K562 (cell line): ENCODE data around the gene THSD8. TPM values are rescaled to one million over a fixed set of nuclear protein-coding genes. Genes with fewer than 3 reads are reported as not detected.

Experiments
- CBX3 ChIP-seq, 2 experiments: IDR thresholded peaks; 1 replicate in 1 of 2; 2 replicates in 1 of 2; pipeline ENCODE4 v1.6.1; 2012; ENCODE audit warnings: inconsistent platforms in 2 of 2, low read length in 2 of 2, borderline replicate concordance in 1 of 2, control low read depth in 1 of 2
- CBX5 ChIP-seq: IDR thresholded peaks from 2 replicates; pipeline ENCODE4 v1.6.1; 2014; ENCODE audit warnings: low read depth, borderline replicate concordance
- CHD4 ChIP-seq: fragments of 200-600 bp; sonication (generic); IDR thresholded peaks from 3 replicates; pipeline ENCODE4 v1.6.1; 2012; ENCODE audit warnings: low read depth, mild to moderate bottlenecking, mixed read lengths, low read length, inconsistent platforms; ENCODE audit not compliant: insufficient read depth, insufficient replicate concordance, poor library complexity, severe bottlenecking
- KDM4B ChIP-seq, 2 experiments: fragments of 450-650 bp in 1 of 2; sonication (generic) in 1 of 2; IDR thresholded peaks; 2 replicates each; pipeline ENCODE4 v1.6.1; 2016 to 2017; ENCODE audit warnings: borderline replicate concordance in 2 of 2, antibody characterized with exemption in 1 of 2, low read depth in 1 of 2, mild to moderate bottlenecking in 1 of 2
- MEIS2 ChIP-seq: fragments of 450-650 bp; IDR thresholded peaks from 2 replicates; pipeline ENCODE4 v1.6.1; 2014; ENCODE audit warnings: mild to moderate bottlenecking; ENCODE audit not compliant: partially characterized antibody
- MYBL2 ChIP-seq, 2 experiments: fragments of 450-650 bp in 1 of 2; sonication (generic) in 1 of 2; formaldehyde crosslinking in 1 of 2; IDR thresholded peaks; 2 replicates each; pipeline versions ENCODE4 v1.6.1 to v1.8.1; 2017 to 2022; ENCODE audit warnings: borderline replicate concordance in 1 of 2, inconsistent platforms in 1 of 2, low read depth in 1 of 2, mild to moderate bottlenecking in 1 of 2, missing genetic modification reagents in 1 of 2, moderate library complexity in 1 of 2
- MYNN ChIP-seq, 2 experiments: sonication (generic); formaldehyde crosslinking in 1 of 2; IDR thresholded peaks; 2 replicates each; pipeline versions ENCODE4 v1.5.0 to v1.6.1; 2016 to 2020; ENCODE audit warnings: antibody characterized with exemption in 1 of 2, missing genetic modification reagents in 1 of 2
- NEUROD1 ChIP-seq: fragments of 150-350 bp; IDR thresholded peaks from 2 replicates; pipeline ENCODE4 v1.6.1; 2014; ENCODE audit warnings: borderline replicate concordance, low read length, low read depth; ENCODE audit not compliant: partially characterized antibody
- RBM39 ChIP-seq: fragments of 200-400 bp; formaldehyde crosslinking; optimal IDR thresholded peaks from 2 replicates; pipeline ENCODE3; 2018; ENCODE audit warnings: low read depth, low read length
- RUNX1 ChIP-seq: sonication (generic); IDR thresholded peaks from 2 replicates; pipeline ENCODE4 v1.6.1; 2016; ENCODE audit warnings: antibody characterized with exemption, low read depth
- SIN3A ChIP-seq, 2 experiments: fragments of 150-350 bp in 1 of 2; IDR thresholded peaks; 2 replicates each; pipeline ENCODE4 v1.6.1; 2011 to 2016; ENCODE audit warnings: borderline replicate concordance in 2 of 2, low read depth in 2 of 2, low read length in 2 of 2, mild to moderate bottlenecking in 2 of 2, moderate library complexity in 2 of 2; ENCODE audit not compliant: control insufficient read depth in 1 of 2
- SMARCC2 ChIP-seq: fragments of 450-650 bp; IDR thresholded peaks from 2 replicates; pipeline ENCODE4 v1.6.1; 2017; ENCODE audit warnings: antibody characterized with exemption, moderate library complexity, mild to moderate bottlenecking, low read depth
- TGIF2 ChIP-seq: sonication (generic); formaldehyde crosslinking; IDR thresholded peaks from 2 replicates; pipeline ENCODE4 v1.8.1; 2022; ENCODE audit warnings: mild to moderate bottlenecking, missing genetic modification reagents, moderate library complexity
- XRCC5 ChIP-seq: fragments of 200-400 bp; formaldehyde crosslinking; IDR thresholded peaks from 2 replicates; pipeline ENCODE4 v1.6.1; 2017; ENCODE audit warnings: low read depth, mild to moderate bottlenecking, low read length
- ZBED1 ChIP-seq: IDR thresholded peaks from 2 replicates; pipeline ENCODE4 v1.6.1; 2014
- ZFPM2 ChIP-seq: fragments of 250-450 bp; sonication (Bioruptor Pico); IDR thresholded peaks from 2 replicates; pipeline ENCODE4 v1.5.1; 2022; ENCODE audit warnings: mild to moderate bottlenecking
- ZNF174 ChIP-seq: fragments of 250-450 bp; sonication (Bioruptor Pico); IDR thresholded peaks from 2 replicates; pipeline ENCODE4 v1.4.0; 2020; ENCODE audit warnings: mild to moderate bottlenecking
- ZNF212 ChIP-seq: fragments of 450-650 bp; formaldehyde crosslinking; IDR thresholded peaks from 2 replicates; pipeline ENCODE4 v1.4.0; 2020; ENCODE audit warnings: mild to moderate bottlenecking
- ZNF311 ChIP-seq: fragments of 250-450 bp; sonication (Bioruptor Pico); IDR thresholded peaks from 2 replicates; pipeline ENCODE4 v1.4.0; 2020; ENCODE audit warnings: mild to moderate bottlenecking, moderate library complexity
- ZNF354B ChIP-seq: fragments of 250-450 bp; sonication (Bioruptor Pico); IDR thresholded peaks from 2 replicates; pipeline ENCODE4 v1.4.0; 2020
- ZNF445 ChIP-seq: fragments of 250-450 bp; sonication (Bioruptor Pico); IDR thresholded peaks from 2 replicates; pipeline ENCODE4 v1.4.0; 2020; ENCODE audit warnings: low read depth, mild to moderate bottlenecking, moderate library complexity
- polyA plus RNA-seq, 8 experiments: library from polyadenylated mRNA; depleted of rRNA in 4 of 8; stranded (reverse) in 5 of 8; unstranded in 3 of 8; fragments of >200 nt; fragmentation: Nextera tagmentation in 2 of 8; fragmentation: Illumina TruSeq in 1 of 8; extraction: Ambion mirVana in 2 of 8; extraction: Trizol in 1 of 8; gene quantifications; 2 replicates each; pipeline versions ENCODE4 v1.2.1 to v1.2.3, GENCODE V29; 2011 to 2014; ENCODE audit warnings: inconsistent platforms in 1 of 8, missing spikeins in 1 of 8
- total RNA-seq, 7 experiments: library from RNA; depleted of rRNA in 6 of 7; stranded (reverse); fragments of >200 nt in 6 of 7; fragmentation: Illumina TruSeq in 2 of 7; extraction: Trizol in 2 of 7; gene quantifications; 2 replicates each; pipeline versions ENCODE4 v1.2.1 to v1.2.3, GENCODE V29; 2011 to 2021; ENCODE audit warnings: low replicate concordance in 1 of 7
- TF ChIP-seq, protein P1 (sequence below), 2 experiments: IDR thresholded peaks; 2 replicates each; pipeline ENCODE4 v1.6.1; 2011; ENCODE audit warnings: borderline replicate concordance in 1 of 2, control low read depth in 1 of 2, low read depth in 1 of 2, low read length in 1 of 2, mild to moderate bottlenecking in 1 of 2, mixed read lengths in 1 of 2, moderate library complexity in 1 of 2; ENCODE audit not compliant: insufficient read depth in 1 of 2, insufficient read length in 1 of 2, poor library complexity in 1 of 2, severe bottlenecking in 1 of 2; ENCODE audit errors: extremely low read depth in 1 of 2
- TF ChIP-seq, protein P2 (sequence below): sonication (generic); formaldehyde crosslinking; IDR thresholded peaks from 2 replicates; pipeline ENCODE4 v1.8.0; 2022; ENCODE audit warnings: mild to moderate bottlenecking, missing genetic modification reagents

The THSD8 gene
- total and polyA plus RNA-seq, 9 of the 15 experiments (the other 6 are each of a cell fraction or from before 2014, with no cell fraction given), result 8.4 to 42.4 (median 19.9) TPM; not detected in 2

DNA sequence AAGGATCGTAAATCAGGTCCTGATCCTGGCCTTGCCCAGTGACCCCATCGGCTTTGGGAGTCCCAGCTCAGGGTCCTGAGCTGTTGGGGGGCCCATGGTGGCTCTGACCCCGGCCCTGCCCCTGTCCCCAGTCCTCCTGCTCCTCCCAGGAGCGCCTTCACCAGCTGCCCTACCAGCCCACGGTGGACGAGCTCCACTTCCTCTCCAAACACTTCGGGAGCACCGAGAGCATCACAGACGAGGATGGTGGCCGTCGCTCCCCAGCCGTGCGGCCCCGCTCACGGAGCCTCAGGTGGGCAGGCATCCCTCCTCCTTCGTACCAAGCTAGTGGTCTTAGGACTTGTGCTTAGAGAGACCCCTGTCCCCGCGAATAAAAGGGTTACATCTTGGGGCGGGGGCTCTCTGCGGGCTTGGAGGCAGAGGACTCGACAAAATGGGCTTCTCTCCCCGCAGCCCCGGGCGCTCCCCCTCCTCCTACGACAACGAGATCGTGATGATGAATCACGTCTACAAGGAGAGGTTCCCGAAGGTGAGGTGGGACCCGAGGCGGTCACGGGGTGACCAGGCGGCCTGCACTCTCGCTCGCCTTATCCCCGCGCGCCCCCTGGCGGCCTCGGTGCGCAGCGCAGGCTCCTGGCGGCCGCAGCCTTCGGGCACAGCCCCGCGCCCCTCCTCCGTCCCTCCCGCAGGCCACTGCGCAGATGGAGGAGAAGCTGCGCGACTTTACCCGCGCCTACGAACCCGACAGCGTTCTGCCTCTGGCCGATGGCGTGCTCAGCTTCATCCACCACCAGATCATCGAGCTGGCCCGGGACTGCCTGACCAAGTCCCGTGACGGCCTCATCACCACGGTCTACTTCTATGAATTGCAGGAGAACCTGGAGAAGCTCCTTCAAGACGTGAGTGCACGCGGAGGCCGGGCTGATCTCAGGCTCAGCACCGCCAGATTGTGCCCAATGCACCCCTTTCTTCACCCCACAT, 45.6 kb downstream of the THSD8 start (continued):
- TF ChIP-seq KDM4B (IDR thresholded peaks at IDR 0.05; ENCODE audit: borderline replicate concordance in 2 of 2, low read depth in 1 of 2), result 0 out of 4 replicates have a peak, but pooled peaks of 1 of the 2 experiments have one; percentile 19
- no peak for TF ChIP-seq ZNF445 (CRISPR knock-in tag)
- TF ChIP-seq NEUROD1, result no peak
- no peak for TF ChIP-seq ZNF174 (CRISPR knock-in tag)
- no peak for TF ChIP-seq TGIF2
- TF ChIP-seq, protein P1, sequence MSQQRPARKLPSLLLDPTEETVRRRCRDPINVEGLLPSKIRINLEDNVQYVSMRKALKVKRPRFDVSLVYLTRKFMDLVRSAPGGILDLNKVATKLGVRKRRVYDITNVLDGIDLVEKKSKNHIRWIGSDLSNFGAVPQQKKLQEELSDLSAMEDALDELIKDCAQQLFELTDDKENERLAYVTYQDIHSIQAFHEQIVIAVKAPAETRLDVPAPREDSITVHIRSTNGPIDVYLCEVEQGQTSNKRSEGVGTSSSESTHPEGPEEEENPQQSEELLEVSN (IDR thresholded peaks at IDR 0.05; ENCODE audit: borderline replicate concordance in 1 of 2, extremely low read depth in 1 of 2, insufficient read depth in 1 of 2, insufficient read length in 1 of 2, low read depth in 1 of 2, low read length in 1 of 2, poor library complexity in 1 of 2, severe bottlenecking in 1 of 2), result peak; percentile 19 to 64
- TF ChIP-seq ZNF212, result no peak
- no peak for TF ChIP-seq SMARCC2
- TF ChIP-seq, protein P2, sequence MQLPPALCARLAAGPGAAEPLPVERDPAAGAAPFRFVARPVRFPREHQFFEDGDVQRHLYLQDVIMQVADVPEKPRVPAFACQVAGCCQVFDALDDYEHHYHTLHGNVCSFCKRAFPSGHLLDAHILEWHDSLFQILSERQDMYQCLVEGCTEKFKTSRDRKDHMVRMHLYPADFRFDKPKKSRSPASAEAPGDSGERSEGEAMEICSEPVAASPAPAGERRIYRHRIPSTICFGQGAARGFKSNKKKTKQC, result peak; percentile 68; the same call in 1 of the 2 replicates
- TF ChIP-seq CBX3 (IDR thresholded peaks at IDR 0.05; ENCODE audit: borderline replicate concordance in 1 of 2, low read length in 2 of 2), result peak in 1 of 2 experiments; percentile 36; a peak in 1 of 3 replicates
- TF ChIP-seq ZNF311 (CRISPR knock-in tag), result no peak
- 0 out of 2 replicates have a peak, but pooled peaks have one; percentile 31 for TF ChIP-seq MYNN (IDR thresholded peaks at IDR 0.05)
- no peak for TF ChIP-seq MYNN (CRISPR knock-in tag; IDR thresholded peaks at IDR 0.05)
- peak; percentile 91; the same call in 1 of the 2 replicates for TF ChIP-seq XRCC5
- no peak for TF ChIP-seq CHD4
- no peak for TF ChIP-seq ZNF354B (CRISPR knock-in tag)
- TF ChIP-seq ZFPM2 (CRISPR knock-in tag), result no peak
- peak; percentile 70; the same call in 1 of the 2 replicates for TF ChIP-seq CBX5
- no peak for TF ChIP-seq MYBL2 (IDR thresholded peaks at IDR 0.05; ENCODE audit: low read depth)
- TF ChIP-seq MYBL2 (CRISPR knock-in tag; IDR thresholded peaks at IDR 0.05; ENCODE audit: borderline replicate concordance), result no peak
- TF ChIP-seq ZBED1, result peak; percentile 76; the same call in 1 of the 2 replicates
- no peak for TF ChIP-seq RBM39
- TF ChIP-seq RUNX1, result no peak
- no peak for TF ChIP-seq SIN3A (IDR thresholded peaks at IDR 0.05; ENCODE audit: borderline replicate concordance in 2 of 2, control insufficient read depth in 1 of 2, low read depth in 2 of 2, low read length in 2 of 2)
- peak; percentile 49 for TF ChIP-seq MEIS2
